Measurements from ENCODE around the gene AP3S2. TPM values are rescaled to one million over a fixed set of nuclear protein-coding genes. Genes with fewer than 3 reads are reported as not detected.

The AP3S2 gene
- total and polyA plus RNA-seq, 2 of the 13 experiments (the other 11 are each of a cell fraction or from before 2014, with no cell fraction given), result 17.6 to 44.4 TPM

DNA sequence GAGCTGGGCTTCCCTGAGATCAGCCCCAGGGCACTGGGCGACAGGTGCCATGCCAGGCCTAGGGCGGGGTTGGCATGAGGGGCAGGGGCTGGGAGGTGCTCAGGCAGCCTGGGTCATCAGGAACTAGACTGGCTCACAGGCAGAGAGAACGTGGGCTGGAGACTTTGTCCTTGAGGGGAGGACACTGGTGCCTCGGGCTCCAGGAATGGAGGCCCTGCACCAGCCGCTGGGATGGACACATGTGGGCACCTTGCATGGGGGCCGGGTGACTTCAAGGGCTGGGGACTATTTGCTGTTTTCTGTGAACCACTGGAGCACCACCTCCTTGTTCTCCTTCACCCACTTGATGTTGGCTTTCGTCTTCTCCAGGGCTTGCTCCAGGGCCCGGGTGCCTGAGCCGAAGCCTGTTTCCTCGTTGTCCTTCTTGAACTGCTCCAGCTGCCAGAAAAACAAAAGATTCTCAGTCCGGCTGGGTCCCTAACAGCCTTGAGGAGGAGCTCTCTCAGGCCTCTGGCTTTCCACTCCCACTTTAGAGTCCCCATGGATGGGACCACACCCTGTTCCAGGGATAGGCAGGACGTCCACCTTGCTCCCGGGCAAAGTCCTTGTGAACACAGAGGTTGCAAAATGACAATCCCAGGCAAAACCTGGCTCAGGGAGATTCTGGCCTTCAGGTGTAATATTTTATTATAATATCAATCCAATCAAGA is 108.6 kb downstream of the AP3S2 start (continued):
- TF ChIP-seq SPEN (CRISPR knock-in tag; IDR thresholded peaks at IDR 0.05; ENCODE audit: low read depth) (peak; percentile 63; the same call in 1 of the 2 replicates), TEAD3 (CRISPR knock-in tag; optimal IDR thresholded peaks at IDR 0.05; ENCODE audit: borderline replicate concordance) (peak; percentile 68), RARA (CRISPR knock-in tag; IDR thresholded peaks at IDR 0.05) (0 out of 2 replicates have a peak, but pooled peaks have one; percentile 18), KDM2A (CRISPR knock-in tag; IDR thresholded peaks at IDR 0.05; ENCODE audit: borderline replicate concordance, low read depth) (0 out of 2 replicates have a peak, but pooled peaks have one; percentile 13), STAG1 (CRISPR knock-in tag; IDR thresholded peaks at IDR 0.05) (peak; percentile 16; the same call in 1 of the 2 replicates), EP300 (IDR thresholded peaks at IDR 0.05; ENCODE audit: low read depth in 2 of 2, low read length in 2 of 2) (peak in 1 of 2 experiments; percentile 43; a peak in 1 of 4 replicates), EP300 (CRISPR knock-in tag; IDR thresholded peaks at IDR 0.05; ENCODE audit: borderline replicate concordance) (no peak), RXRB (CRISPR knock-in tag; IDR thresholded peaks at IDR 0.05; ENCODE audit: borderline replicate concordance) (peak; percentile 46; the same call in 1 of the 2 replicates), KLF6 (CRISPR knock-in tag; IDR thresholded peaks at IDR 0.05) (0 out of 2 replicates have a peak, but pooled peaks have one; percentile 47), HMG20A (CRISPR knock-in tag; IDR thresholded peaks at IDR 0.05; ENCODE audit: borderline replicate concordance) (0 out of 2 replicates have a peak, but pooled peaks have one; percentile 28), FOSL2 (CRISPR knock-in tag; IDR thresholded peaks at IDR 0.05) (0 out of 2 replicates have a peak, but pooled peaks have one; percentile 21), ZFX (CRISPR knock-in tag; IDR thresholded peaks at IDR 0.05; ENCODE audit: low read depth) (peak; percentile 48; the same call in 1 of the 2 replicates), REST (IDR thresholded peaks at IDR 0.05; ENCODE audit: borderline replicate concordance in 1 of 2, low read depth in 1 of 2, low read length in 2 of 2) (no peak), ZNF816 (CRISPR knock-in tag; IDR thresholded peaks at IDR 0.05; ENCODE audit: borderline replicate concordance) (no peak), BCL6 (CRISPR knock-in tag; IDR thresholded peaks at IDR 0.05) (peak; percentile 30; the same call in 1 of the 2 replicates), TMF1 (CRISPR knock-in tag; IDR thresholded peaks at IDR 0.05; ENCODE audit: low read depth) (0 out of 2 replicates have a peak, but pooled peaks have one; percentile 28), KLF12 (CRISPR knock-in tag; IDR thresholded peaks at IDR 0.05; ENCODE audit: borderline replicate concordance) (peak; percentile 56; the same call in 1 of the 2 replicates), GATAD2A (CRISPR knock-in tag; IDR thresholded peaks at IDR 0.05) (peak; percentile 75)
- TF ChIP-seq, protein P1, sequence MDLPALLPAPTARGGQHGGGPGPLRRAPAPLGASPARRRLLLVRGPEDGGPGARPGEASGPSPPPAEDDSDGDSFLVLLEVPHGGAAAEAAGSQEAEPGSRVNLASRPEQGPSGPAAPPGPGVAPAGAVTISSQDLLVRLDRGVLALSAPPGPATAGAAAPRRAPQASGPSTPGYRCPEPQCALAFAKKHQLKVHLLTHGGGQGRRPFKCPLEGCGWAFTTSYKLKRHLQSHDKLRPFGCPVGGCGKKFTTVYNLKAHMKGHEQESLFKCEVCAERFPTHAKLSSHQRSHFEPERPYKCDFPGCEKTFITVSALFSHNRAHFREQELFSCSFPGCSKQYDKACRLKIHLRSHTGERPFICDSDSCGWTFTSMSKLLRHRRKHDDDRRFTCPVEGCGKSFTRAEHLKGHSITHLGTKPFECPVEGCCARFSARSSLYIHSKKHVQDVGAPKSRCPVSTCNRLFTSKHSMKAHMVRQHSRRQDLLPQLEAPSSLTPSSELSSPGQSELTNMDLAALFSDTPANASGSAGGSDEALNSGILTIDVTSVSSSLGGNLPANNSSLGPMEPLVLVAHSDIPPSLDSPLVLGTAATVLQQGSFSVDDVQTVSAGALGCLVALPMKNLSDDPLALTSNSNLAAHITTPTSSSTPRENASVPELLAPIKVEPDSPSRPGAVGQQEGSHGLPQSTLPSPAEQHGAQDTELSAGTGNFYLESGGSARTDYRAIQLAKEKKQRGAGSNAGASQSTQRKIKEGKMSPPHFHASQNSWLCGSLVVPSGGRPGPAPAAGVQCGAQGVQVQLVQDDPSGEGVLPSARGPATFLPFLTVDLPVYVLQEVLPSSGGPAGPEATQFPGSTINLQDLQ (CRISPR knock-in tag; IDR thresholded peaks at IDR 0.05), result no peak
- TF ChIP-seq, protein P2, sequence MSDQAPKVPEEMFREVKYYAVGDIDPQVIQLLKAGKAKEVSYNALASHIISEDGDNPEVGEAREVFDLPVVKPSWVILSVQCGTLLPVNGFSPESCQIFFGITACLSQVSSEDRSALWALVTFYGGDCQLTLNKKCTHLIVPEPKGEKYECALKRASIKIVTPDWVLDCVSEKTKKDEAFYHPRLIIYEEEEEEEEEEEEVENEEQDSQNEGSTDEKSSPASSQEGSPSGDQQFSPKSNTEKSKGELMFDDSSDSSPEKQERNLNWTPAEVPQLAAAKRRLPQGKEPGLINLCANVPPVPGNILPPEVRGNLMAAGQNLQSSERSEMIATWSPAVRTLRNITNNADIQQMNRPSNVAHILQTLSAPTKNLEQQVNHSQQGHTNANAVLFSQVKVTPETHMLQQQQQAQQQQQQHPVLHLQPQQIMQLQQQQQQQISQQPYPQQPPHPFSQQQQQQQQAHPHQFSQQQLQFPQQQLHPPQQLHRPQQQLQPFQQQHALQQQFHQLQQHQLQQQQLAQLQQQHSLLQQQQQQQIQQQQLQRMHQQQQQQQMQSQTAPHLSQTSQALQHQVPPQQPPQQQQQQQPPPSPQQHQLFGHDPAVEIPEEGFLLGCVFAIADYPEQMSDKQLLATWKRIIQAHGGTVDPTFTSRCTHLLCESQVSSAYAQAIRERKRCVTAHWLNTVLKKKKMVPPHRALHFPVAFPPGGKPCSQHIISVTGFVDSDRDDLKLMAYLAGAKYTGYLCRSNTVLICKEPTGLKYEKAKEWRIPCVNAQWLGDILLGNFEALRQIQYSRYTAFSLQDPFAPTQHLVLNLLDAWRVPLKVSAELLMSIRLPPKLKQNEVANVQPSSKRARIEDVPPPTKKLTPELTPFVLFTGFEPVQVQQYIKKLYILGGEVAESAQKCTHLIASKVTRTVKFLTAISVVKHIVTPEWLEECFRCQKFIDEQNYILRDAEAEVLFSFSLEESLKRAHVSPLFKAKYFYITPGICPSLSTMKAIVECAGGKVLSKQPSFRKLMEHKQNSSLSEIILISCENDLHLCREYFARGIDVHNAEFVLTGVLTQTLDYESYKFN (CRISPR knock-in tag; conservative IDR thresholded peaks at IDR 0.05), result peak; percentile 62

Data from HepG2 (cell line).